ENCODE measurements around the gene MRPS18C. TPM values are rescaled to one million over a fixed set of nuclear protein-coding genes. Genes with fewer than 3 reads are reported as not detected.

The MRPS18C gene
- total and polyA plus RNA-seq, 2 donors, result 26.4 to 30.5 TPM

Other genes with a start within 250 kb of the MRPS18C start
- gene COQ2, start 171.3 kb upstream of the MRPS18C start, total RNA-seq, result 14.7 TPM
- 5.6 TPM for gene COQ2, start 171.3 kb upstream of the MRPS18C start, polyA plus RNA-seq
- gene HPSE, start 121.2 kb upstream of the MRPS18C start, total RNA-seq, result 0.90 TPM
- 1.2 TPM for gene HPSE, start 121.2 kb upstream of the MRPS18C start, polyA plus RNA-seq
- gene HELQ, start 235 bp upstream of the MRPS18C start, total RNA-seq, result 22.5 TPM
- gene HELQ, start 235 bp upstream of the MRPS18C start, polyA plus RNA-seq, result 12.8 TPM
- 34.0 TPM for gene ABRAXAS1, start 29.0 kb downstream of the MRPS18C start, total RNA-seq
- 13.7 TPM for gene ABRAXAS1, start 29.0 kb downstream of the MRPS18C start, polyA plus RNA-seq
- gene GPAT3, start 80.0 kb downstream of the MRPS18C start, total RNA-seq, result 13.8 TPM
- 9.5 TPM for gene GPAT3, start 80.0 kb downstream of the MRPS18C start, polyA plus RNA-seq

All from urinary bladder (tissue), 2 donors.